Spleen (tissue), 11 donors: ENCODE measurements around the gene DDX51. TPM values are rescaled to one million over a fixed set of nuclear protein-coding genes. Genes with fewer than 3 reads are reported as not detected.

Experiments used
- DNase-seq: peaks from one replicate; pipeline ENCODE4 v3.0.0-alpha.2; 2020
- H3K27ac ChIP-seq, 8 donors: fragments of 200-600 bp; sonication (generic) in 7 of 8; 1 replicate in 4 of 8; 2 replicates in 4 of 8; pipeline versions ENCODE4 v1.5.0 to v1.8.0; 2016 to 2021; ENCODE audit warnings: inconsistent platforms in 4 of 8, mild to moderate bottlenecking in 4 of 8, moderate library complexity in 1 of 8
- H3K27me3 ChIP-seq, 7 donors: fragments of 200-600 bp; sonication (generic) in 6 of 7; replicated peaks in 1 of 7; 1 replicate in 4 of 7; 2 replicates in 3 of 7; pipeline versions ENCODE4 v1.5.0 to v1.8.0; 2016 to 2021; ENCODE audit warnings: inconsistent platforms in 3 of 7, mild to moderate bottlenecking in 1 of 7
- H3K36me3 ChIP-seq, 6 donors: fragments of 200-600 bp; sonication (generic) in 5 of 6; 1 replicate in 4 of 6; 2 replicates in 2 of 6; pipeline versions ENCODE4 v1.5.0 to v1.8.0; 2016 to 2021; ENCODE audit warnings: inconsistent platforms in 2 of 6
- H3K4me1 ChIP-seq, 6 donors: fragments of 200-600 bp; sonication (generic) in 5 of 6; 1 replicate in 3 of 6; 2 replicates in 3 of 6; pipeline versions ENCODE4 v1.5.0 to v1.8.0; 2016 to 2021; ENCODE audit warnings: inconsistent platforms in 3 of 6
- H3K4me3 ChIP-seq, 8 donors: fragments of 200-600 bp; sonication (generic) in 7 of 8; 1 replicate in 4 of 8; 2 replicates in 4 of 8; pipeline versions ENCODE4 v1.5.0 to v1.8.0; 2016 to 2021; ENCODE audit warnings: inconsistent platforms in 4 of 8, mild to moderate bottlenecking in 4 of 8, moderate library complexity in 2 of 8
- H3K9me3 ChIP-seq, 8 donors: fragments of 200-600 bp; sonication (generic) in 7 of 8; 1 replicate in 4 of 8; 2 replicates in 4 of 8; pipeline versions ENCODE4 v1.5.0 to v1.8.0; 2016 to 2021; ENCODE audit warnings: inconsistent platforms in 4 of 8
- POLR2A ChIP-seq, 3 donors: fragments of 450-650 bp; IDR thresholded peaks; one replicate each; pipeline ENCODE4 v1.5.1; 2017; ENCODE audit warnings: antibody characterized with exemption in 3 of 3, mild to moderate bottlenecking in 1 of 3
- POLR2AphosphoS5 ChIP-seq, 3 donors: sonication (generic); formaldehyde crosslinking; IDR thresholded peaks; one replicate each; pipeline ENCODE4 v1.5.1; 2017; ENCODE audit warnings: antibody characterized with exemption in 3 of 3
- WGBS, 5 donors: extraction: QIAGEN DNeasy Blood & Tissue Kit in 3 of 5; methylation state at CpG; one replicate each; pipeline versions ENCODE4 v1.1.5 to v1.1.7; 2013 to 2018; 5-methylcytosine and 5-hydroxymethylcytosine counted together
- intact Hi-C: fragments of 100-400 bp; cut with DNase I; formaldehyde crosslinking; loops from one replicate; pipeline ENCODE4 v1.15.0; 2023; ENCODE audit warnings: low total_unique reads
- polyA plus RNA-seq, 3 donors: library from polyadenylated mRNA; stranded (reverse); fragments of 200-250 nt; gene quantifications; one replicate each; pipeline ENCODE4 v1.2.1, GENCODE V29; 2013
- total RNA-seq, 7 donors: library from RNA; depleted of rRNA in 3 of 7; stranded (reverse); fragments of >200 nt in 3 of 7; fragmentation: NEBNext Ultra II Directional in 4 of 7; extraction: Animal tissue kit (Norgen Biotek cat#: 25700) in 4 of 7; gene quantifications; one replicate each; pipeline versions ENCODE4 v1.1.0 to v1.2.1, GENCODE V29; 2016 to 2021
- TF ChIP-seq, protein P1 (sequence below), 11 experiments: fragments of 200-600 bp in 7 of 11; fragments of 450-650 bp in 4 of 11; sonication (generic) in 4 of 11; IDR thresholded peaks in 8 of 11; conservative IDR thresholded peaks in 3 of 11; 1 replicate in 7 of 11; 2 replicates in 4 of 11; pipeline versions ENCODE4 v1.4.0 to v1.8.0; 2016 to 2021; ENCODE audit warnings: antibody characterized with exemption in 11 of 11, inconsistent platforms in 4 of 11, mild to moderate bottlenecking in 1 of 11
- donor health status: healthy with polysubstance abuse.
- donor health status: DM: no; HTN: no; CAD: no; lungs with moderate emphysema.
- donor health status: DM: no; HTN: no; CAD: no.
- donor health status: Bipolar disorder and iron deficiency.
- donor health status: healthy.
- donor health status: DM: no; HTN: no; CAD: no.
- donor health status: DM: yes; HTN: yes; CAD: no.

DDX51 gene
- total and polyA plus RNA-seq, 10 donors, result 16.9 to 36.0 (median 19.5) TPM

DNA sequence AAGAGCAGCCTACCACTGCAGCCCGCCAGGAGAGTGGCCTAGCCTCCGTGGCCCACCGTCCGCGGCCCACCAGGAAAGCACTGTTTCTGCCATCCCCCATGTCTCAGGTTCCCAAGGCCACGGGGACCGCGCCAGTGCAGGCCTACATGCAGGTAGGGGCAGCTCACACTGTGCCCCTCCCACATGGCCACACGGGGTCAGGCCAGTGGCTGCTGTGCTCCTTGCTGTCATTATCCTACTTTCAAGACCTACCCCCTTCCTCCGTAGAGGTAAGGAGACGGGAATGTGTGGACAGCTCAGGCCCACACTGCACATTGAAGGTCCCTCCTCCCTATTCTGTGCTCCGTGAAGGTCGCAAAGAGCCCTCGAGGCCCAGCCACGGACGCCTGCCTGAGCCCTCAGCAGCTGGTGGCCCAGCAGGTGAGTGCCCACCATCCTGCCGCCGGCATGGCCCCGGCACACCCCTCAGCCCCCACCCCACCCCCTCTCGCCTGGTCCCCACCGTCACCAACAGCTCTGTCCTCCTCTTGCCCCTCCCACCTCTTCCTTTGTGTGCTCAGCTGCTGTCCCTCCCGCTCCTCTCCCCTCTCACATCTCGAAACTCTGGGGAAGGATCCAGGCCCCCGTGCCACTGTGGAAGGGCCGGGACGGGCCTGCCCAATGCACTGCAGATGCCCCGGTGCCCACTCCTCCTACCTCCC is 10.0 kb downstream of the DDX51 start:
- 71 to 80% (median 75%) methylated on average over 15 to 27 of the region's 27 CpGs for WGBS, 5 donors

DNA sequence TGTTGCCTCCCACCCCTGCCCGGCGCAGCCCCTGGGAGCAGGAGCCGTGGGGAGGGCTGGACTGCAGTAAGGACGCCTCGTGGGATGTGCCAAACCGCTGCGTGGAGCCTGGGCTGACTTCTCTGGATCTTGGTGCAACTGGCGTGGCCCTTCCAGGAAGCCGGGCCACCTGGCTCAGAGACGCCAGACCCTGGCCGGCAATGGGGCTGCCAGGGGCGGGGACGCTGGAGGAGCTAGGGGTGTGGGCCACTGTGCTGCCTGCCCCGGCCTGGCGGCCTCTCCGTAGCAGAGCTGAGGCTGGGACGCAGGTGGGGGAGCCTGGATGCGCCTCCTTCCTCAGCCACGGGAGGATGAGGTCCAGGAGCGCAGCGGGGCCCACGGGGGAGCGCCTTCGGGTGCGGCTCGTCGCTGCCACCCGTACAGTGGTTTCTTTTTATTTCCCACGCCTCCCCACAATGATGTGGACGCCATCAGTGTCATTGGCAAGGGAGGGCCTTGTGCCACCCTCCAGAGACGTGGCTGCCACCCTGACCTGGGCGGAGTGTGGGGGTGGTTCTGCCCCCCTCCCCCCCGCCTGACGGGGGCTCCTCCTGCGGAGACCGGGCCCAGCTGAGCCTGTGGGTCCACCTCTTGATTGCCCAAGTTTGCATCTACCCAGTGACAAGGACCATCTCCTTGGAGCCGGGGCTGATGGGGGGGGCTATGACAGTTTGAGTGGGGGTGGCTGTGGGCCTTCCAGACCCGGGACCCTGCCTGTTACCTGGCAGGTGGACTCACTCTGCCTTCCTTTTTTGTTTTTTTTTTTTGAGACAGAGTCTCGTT is 11.3 kb downstream of the DDX51 start:
- no peak for TF ChIP-seq POLR2A (IDR thresholded peaks at IDR 0.05)
- TF ChIP-seq POLR2AphosphoS5 (IDR thresholded peaks at IDR 0.05), result peak in 2 of 3 donors; percentile 13 to 43
- peak; percentile 73 for DNase-seq
- 82 to 91% (median 90%) methylated on average over 24 to 39 of the region's 39 CpGs for WGBS, 5 donors

More for the DNA sequence above, 10.0 kb downstream of the DDX51 start:
- TF ChIP-seq POLR2AphosphoS5 (IDR thresholded peaks at IDR 0.05) (peak in 2 of 3 donors; percentile 22 to 31), POLR2A (IDR thresholded peaks at IDR 0.05) (no peak)
- TF ChIP-seq, protein P1, sequence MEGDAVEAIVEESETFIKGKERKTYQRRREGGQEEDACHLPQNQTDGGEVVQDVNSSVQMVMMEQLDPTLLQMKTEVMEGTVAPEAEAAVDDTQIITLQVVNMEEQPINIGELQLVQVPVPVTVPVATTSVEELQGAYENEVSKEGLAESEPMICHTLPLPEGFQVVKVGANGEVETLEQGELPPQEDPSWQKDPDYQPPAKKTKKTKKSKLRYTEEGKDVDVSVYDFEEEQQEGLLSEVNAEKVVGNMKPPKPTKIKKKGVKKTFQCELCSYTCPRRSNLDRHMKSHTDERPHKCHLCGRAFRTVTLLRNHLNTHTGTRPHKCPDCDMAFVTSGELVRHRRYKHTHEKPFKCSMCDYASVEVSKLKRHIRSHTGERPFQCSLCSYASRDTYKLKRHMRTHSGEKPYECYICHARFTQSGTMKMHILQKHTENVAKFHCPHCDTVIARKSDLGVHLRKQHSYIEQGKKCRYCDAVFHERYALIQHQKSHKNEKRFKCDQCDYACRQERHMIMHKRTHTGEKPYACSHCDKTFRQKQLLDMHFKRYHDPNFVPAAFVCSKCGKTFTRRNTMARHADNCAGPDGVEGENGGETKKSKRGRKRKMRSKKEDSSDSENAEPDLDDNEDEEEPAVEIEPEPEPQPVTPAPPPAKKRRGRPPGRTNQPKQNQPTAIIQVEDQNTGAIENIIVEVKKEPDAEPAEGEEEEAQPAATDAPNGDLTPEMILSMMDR (IDR thresholded peaks at IDR 0.05 in 8 of 11, conservative IDR thresholded peaks at IDR 0.05 in 3 of 11), result no peak
- DNase-seq, result peak; percentile 69
- H3K36me3 ChIP-seq, result peaks cover 0 to 23% (median 9%) of the 10 kb centered on the region in 6 donors
- no peak overlapping the region for H3K4me3 ChIP-seq
- H3K4me1 ChIP-seq, result no peaks in the 10 kb centered on the region
- H3K27ac ChIP-seq, result no peak overlapping the region
- no peaks in the 10 kb centered on the region for H3K9me3 ChIP-seq
- intact Hi-C loops, result no loop called here
- H3K27me3 ChIP-seq, result no peaks in the 10 kb centered on the region

GRCh38 chr12:132131952-132132351 is 12.2 kb downstream of the DDX51 start:
- WGBS, 5 donors, result 92 to 96% (median 93%) methylated on average over 14 of the region's 14 CpGs
- H3K27ac ChIP-seq, result no peak overlapping the region
- H3K4me1 ChIP-seq, result no peaks in the 10 kb centered on the region
- peaks cover 0 to 28% (median 12%) of the 10 kb centered on the region in 6 donors for H3K36me3 ChIP-seq
- DNase-seq, result no peak
- intact Hi-C loops, result no loop called here
- peaks cover 0 to 15% (median 12%) of the 10 kb centered on the region in 8 donors for H3K9me3 ChIP-seq
- H3K4me3 ChIP-seq, result no peak overlapping the region
- H3K27me3 ChIP-seq, result no peaks in the 10 kb centered on the region
- TF ChIP-seq POLR2A (IDR thresholded peaks at IDR 0.05) (no peak), POLR2AphosphoS5 (IDR thresholded peaks at IDR 0.05) (no peak)
- TF ChIP-seq, protein P1 (IDR thresholded peaks at IDR 0.05 in 8 of 11, conservative IDR thresholded peaks at IDR 0.05 in 3 of 11), result no peak

More for the DNA sequence above, 11.3 kb downstream of the DDX51 start:
- H3K9me3 ChIP-seq, result peaks cover 0 to 10% (median 7%) of the 10 kb centered on the region in 8 donors
- H3K27ac ChIP-seq, result no peak overlapping the region
- H3K36me3 ChIP-seq, result peaks cover 0 to 23% (median 4%) of the 10 kb centered on the region in 6 donors
- intact Hi-C loops, result no loop called here
- H3K4me3 ChIP-seq, result no peak overlapping the region
- H3K4me1 ChIP-seq, result no peaks in the 10 kb centered on the region
- H3K27me3 ChIP-seq, result no peaks in the 10 kb centered on the region

DNA sequence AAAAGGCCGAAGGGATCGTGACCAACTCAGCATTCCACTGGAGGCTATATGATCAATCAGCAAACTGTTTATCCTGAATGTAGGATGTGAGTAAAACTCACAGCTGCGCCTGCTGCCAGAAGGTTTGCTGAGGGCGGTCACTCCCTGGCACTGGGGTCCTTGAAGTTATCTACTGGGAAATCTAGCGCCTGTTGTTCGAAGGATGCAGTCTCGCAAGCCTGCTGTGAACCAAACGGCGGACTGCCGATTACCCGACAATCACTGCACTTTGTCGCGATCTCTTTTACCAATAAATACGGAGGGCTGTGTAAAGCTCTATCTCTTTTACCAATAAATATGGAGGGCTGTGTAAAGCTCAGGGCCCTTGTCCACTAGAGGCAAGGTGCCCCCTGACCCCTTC is 12.9 kb downstream of the DDX51 start:
- TF ChIP-seq POLR2A (IDR thresholded peaks at IDR 0.05) (no peak), POLR2AphosphoS5 (IDR thresholded peaks at IDR 0.05) (no peak)
- TF ChIP-seq, protein P1 (IDR thresholded peaks at IDR 0.05 in 8 of 11, conservative IDR thresholded peaks at IDR 0.05 in 3 of 11), result no peak
- no peak overlapping the region for H3K4me3 ChIP-seq
- peaks cover 0 to 15% (median 12%) of the 10 kb centered on the region in 8 donors for H3K9me3 ChIP-seq
- no peaks in the 10 kb centered on the region for H3K4me1 ChIP-seq
- H3K27me3 ChIP-seq, result no peaks in the 10 kb centered on the region
- intact Hi-C loops, result no loop called here
- WGBS, 5 donors, result 95 to 98% (median 97%) methylated on average over 14 of the region's 14 CpGs
- H3K27ac ChIP-seq, result no peak overlapping the region
- peaks cover 0 to 35% (median 20%) of the 10 kb centered on the region in 6 donors for H3K36me3 ChIP-seq
- no peak for DNase-seq
